Memory B cell (primary cell): ENCODE results near the gene SMPX.
A peak's percentile ranks its signal among the peaks of the same experiment; 100 is the strongest.

Experiments used
- ATAC-seq: fragments of 150-1000 bp; cut with Tn5 transposase; 2 replicates; pipeline ENCODE4 v1.10.0; 2021; ENCODE audit warnings: low read depth, mild to moderate bottlenecking, moderate library complexity
- DNase-seq, 2 donors: peaks; one replicate each; pipeline ENCODE4 v3.0.0; 2022; ENCODE audit warnings: low spot score in 2 of 2
- H3K27ac Mint-ChIP-seq: one replicate; pipeline ENCODE4 v1.8.0; 2022; ENCODE audit warnings: mild to moderate bottlenecking, moderate library complexity, mixed read lengths
- H3K27me3 Mint-ChIP-seq: one replicate; pipeline ENCODE4 v1.8.0; 2022; ENCODE audit warnings: mixed read lengths
- H3K36me3 Mint-ChIP-seq: one replicate; pipeline ENCODE4 v1.8.0; 2022; ENCODE audit warnings: mild to moderate bottlenecking, mixed read lengths
- H3K4me1 Mint-ChIP-seq: one replicate; pipeline ENCODE4 v1.8.0; 2022; ENCODE audit warnings: mixed read lengths
- H3K4me3 Mint-ChIP-seq: one replicate; pipeline ENCODE4 v1.8.0; 2022; ENCODE audit warnings: mild to moderate bottlenecking, moderate library complexity, mixed read lengths
- H3K9me3 Mint-ChIP-seq: one replicate; pipeline ENCODE4 v1.8.0; 2022; ENCODE audit warnings: mixed read lengths

The SMPX gene

DNA sequence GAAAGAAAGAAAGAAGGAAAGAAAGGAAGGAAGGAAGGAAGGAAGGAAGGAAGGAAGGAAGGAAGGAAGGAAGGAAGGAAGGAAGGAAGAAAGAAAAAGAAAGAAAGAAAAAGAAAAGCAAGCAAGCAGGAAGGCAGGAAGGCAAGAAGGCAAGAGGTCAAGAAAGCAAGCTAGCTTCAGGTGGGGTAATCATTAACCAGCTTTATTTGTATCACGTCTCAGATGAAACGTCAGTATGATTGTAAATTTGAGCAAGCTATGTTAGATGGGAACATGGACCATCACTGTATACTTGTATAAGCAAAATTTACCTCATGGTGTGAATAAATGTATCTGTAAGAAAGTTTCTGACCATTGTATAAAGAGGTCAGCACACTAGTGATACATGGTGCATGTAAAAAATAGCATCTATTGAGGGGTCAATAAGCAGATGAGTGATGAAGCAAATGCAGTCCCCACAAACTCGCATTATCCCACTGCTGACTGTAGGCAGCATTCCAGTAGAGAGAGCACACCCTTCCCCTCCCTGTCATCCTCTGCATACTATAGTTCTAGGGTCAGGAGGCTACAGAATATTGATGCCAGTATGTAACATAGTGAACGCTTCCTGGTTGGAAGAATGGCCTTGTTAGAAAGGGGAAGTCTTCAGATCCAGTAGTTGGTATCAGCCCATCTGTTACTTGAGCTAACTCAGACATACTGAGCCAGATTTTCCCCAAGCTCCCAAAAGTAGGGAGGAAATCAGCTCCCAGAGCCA is 83.3 kb downstream of the SMPX start:
- Mint-ChIP-seq H3K27me3 (peaks cover 4% of the 10 kb centered on the region), H3K27ac (no peak overlapping the region), H3K36me3 (no peaks in the 10 kb centered on the region), H3K4me3 (no peak overlapping the region), H3K4me1 (peaks cover 5% of the 10 kb centered on the region), H3K9me3 (peaks cover 2% of the 10 kb centered on the region)
- DNase-seq (no peak), ATAC-seq (no peak)

GRCh38 chrX:21666679-21667078 is 91.2 kb downstream of the SMPX start:
- Mint-ChIP-seq H3K27ac (no peak overlapping the region), H3K4me1 (no peaks in the 10 kb centered on the region), H3K4me3 (no peak overlapping the region), H3K36me3 (no peaks in the 10 kb centered on the region), H3K9me3 (no peaks in the 10 kb centered on the region), H3K27me3 (peaks cover 5% of the 10 kb centered on the region)
- no peak for ATAC-seq
- no peak for DNase-seq

DNA sequence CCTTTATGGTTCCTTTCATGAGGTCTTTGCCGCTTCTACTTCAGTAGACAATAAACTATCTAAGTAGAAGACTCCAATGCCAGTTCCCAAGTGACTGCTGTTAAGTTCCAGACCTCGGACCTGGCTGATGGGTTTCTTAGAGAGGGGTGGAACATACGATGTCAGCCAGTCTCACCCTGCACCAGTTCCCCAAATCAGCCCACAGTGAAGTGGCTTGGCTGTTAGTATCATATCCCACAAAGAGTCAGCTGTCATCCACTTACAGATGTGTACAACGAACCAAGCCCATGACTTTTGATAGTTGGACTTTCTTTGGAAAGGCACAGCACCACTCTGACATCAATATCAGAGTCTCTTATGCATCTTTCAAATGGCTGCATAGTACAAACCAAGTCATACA is 91.7 kb downstream of the SMPX start:
- Mint-ChIP-seq H3K4me3 (no peak overlapping the region), H3K9me3 (no peaks in the 10 kb centered on the region), H3K36me3 (no peaks in the 10 kb centered on the region), H3K27me3 (peaks cover 5% of the 10 kb centered on the region), H3K27ac (no peak overlapping the region), H3K4me1 (no peaks in the 10 kb centered on the region)
- ATAC-seq (no peak), DNase-seq (no peak)

DNA sequence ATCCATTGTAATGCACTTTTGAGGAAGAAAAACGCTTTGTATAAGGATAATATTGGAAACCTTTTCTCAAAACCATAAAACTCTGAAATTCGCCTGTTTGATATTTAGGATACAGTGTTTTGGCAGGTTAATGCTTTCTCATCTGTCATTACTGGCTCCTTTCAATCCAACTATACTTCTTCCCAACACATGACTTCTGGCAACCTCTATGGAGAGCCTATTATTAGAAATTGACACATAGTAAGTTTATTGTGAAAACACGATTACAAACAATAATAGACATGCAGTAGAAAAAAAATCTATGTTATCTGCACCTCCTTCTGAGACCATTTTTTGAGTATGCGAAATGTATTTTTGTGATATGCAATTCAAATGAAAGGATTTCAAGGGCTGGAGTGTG is 95.2 kb downstream of the SMPX start:
- Mint-ChIP-seq H3K4me3 (no peak overlapping the region), H3K9me3 (no peaks in the 10 kb centered on the region), H3K27ac (no peak overlapping the region), H3K4me1 (no peaks in the 10 kb centered on the region), H3K36me3 (no peaks in the 10 kb centered on the region), H3K27me3 (peaks cover 5% of the 10 kb centered on the region)
- ATAC-seq (no peak), DNase-seq (no peak)

GRCh38 chrX:21661316-21661715 is 96.6 kb downstream of the SMPX start:
- H3K4me3 Mint-ChIP-seq = no peak overlapping the region
- peaks cover 7% of the 10 kb centered on the region for H3K27me3 Mint-ChIP-seq
- no peak overlapping the region for H3K27ac Mint-ChIP-seq
- H3K36me3 Mint-ChIP-seq = no peaks in the 10 kb centered on the region
- no peak for DNase-seq
- no peak for ATAC-seq
- H3K4me1 Mint-ChIP-seq = peaks cover 2% of the 10 kb centered on the region
- H3K9me3 Mint-ChIP-seq = no peaks in the 10 kb centered on the region

DNA sequence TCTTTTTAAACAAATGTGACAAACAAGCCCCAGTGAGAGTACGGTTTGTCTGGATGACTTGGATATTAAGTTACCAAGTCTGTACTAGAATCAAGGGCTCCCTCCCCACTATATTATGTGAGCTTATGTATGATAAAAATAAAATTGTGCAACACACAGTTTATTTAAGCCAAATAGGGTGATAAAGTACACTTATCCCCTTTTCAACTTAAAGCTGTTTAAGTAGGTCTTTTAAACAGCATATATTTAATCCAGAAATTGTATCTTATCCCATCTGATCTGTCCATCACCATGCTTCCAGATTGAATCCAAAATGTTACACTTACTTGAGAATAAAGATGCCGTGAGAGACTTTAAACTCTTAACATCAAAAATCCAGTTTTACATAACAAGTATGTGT is 97.8 kb downstream of the SMPX start:
- Mint-ChIP-seq H3K27me3 (peaks cover 6% of the 10 kb centered on the region), H3K4me3 (no peak overlapping the region), H3K27ac (no peak overlapping the region), H3K9me3 (no peaks in the 10 kb centered on the region), H3K4me1 (peaks cover 2% of the 10 kb centered on the region), H3K36me3 (no peaks in the 10 kb centered on the region)
- DNase-seq = no peak
- no peak for ATAC-seq

DNA sequence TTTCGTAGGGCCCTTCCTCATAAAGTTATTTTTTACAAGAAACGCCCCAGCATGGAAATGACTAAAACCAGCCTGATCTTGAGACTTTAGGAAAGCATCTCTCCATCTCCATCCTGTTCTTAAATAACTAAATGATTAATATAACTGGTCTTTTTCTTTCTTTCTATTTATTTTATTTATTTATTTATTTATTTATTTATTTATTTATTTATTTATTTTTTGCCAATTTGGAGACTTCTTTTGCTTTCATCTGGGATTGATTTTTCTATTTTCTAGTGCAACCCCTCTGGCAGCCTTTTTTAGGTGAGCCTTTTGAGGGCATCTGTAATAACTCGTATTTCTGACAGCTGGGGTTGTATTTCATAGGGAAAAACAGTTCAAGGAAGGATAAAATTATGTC is 98.6 kb downstream of the SMPX start:
- H3K4me1 Mint-ChIP-seq = peaks cover 2% of the 10 kb centered on the region
- H3K9me3 Mint-ChIP-seq = no peaks in the 10 kb centered on the region
- H3K36me3 Mint-ChIP-seq = no peaks in the 10 kb centered on the region
- H3K27me3 Mint-ChIP-seq = peaks cover 4% of the 10 kb centered on the region
- H3K27ac Mint-ChIP-seq = no peak overlapping the region
- no peak for DNase-seq
- ATAC-seq = no peak
- peak overlapping the region; percentile 44 for H3K4me3 Mint-ChIP-seq

DNA sequence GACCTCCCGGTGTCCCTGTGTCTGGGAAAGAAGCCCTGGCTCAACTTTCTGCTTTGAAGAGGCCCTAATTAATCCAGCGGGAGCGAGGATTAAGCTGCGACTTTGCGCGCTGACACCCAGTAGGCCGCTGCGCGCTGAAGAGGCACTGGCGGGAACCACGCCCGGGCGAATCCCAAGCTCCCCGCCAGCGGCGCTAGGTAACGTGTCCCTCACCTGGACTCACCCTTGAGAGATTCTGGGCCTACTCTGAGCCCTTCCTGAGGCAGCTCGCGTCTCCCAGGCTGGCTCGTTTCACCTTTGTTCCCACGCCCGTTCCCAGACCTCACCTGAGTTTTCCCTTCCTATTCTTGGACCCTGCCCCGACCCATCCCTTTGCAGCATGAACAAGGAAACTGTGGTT is 99.2 kb downstream of the SMPX start:
- H3K36me3 Mint-ChIP-seq = no peaks in the 10 kb centered on the region
- DNase-seq (no peak), ATAC-seq (no peak)
- peak overlapping the region; percentile 44 for H3K4me3 Mint-ChIP-seq
- H3K27ac Mint-ChIP-seq = no peak overlapping the region
- peaks cover 2% of the 10 kb centered on the region for H3K4me1 Mint-ChIP-seq
- peaks cover 4% of the 10 kb centered on the region for H3K27me3 Mint-ChIP-seq
- no peaks in the 10 kb centered on the region for H3K9me3 Mint-ChIP-seq

DNA sequence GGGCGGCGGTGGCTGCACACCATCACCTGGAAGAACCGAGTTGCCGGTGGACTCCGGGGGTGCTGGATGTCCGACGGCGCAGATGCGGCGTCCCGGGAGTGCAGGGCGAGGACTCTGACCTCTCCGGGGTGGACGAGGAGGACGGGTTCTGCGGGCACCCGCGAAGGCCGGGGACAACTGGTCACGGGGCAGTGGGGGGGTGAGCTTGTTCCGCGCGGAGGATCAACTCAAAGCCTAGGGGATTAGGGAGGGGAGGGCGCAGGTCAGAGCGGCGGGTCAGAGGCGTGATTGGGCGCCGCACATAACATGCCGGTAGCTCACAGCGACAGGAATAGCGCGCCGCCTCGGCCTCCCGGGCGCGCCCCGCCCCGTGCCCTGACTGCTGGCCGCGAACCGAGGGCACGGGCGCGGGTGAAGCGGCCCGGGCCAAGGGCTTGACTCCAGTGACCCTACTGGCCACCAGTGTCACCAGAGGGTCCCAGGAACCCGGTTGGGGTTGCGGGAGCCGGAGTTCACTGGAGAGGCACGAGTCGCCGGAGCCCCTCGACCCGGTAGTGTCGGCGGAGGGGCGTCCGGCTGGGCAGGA is 99.7 kb downstream of the SMPX start, which contains the start of gene KLHL34:
TSS of gene KLHL34 (minus strand) at position 179 of the 586 bp plus-strand sequence. CDS start 542 bp downstream, outside the sequence.
- Mint-ChIP-seq H3K4me1 (peaks cover 2% of the 10 kb centered on the region), H3K4me3 (peak within 1 kb of the TSS; percentile 79), H3K9me3 (no peaks in the 10 kb centered on the region), H3K27me3 (peaks cover 4% of the 10 kb centered on the region), H3K36me3 (no peaks in the 10 kb centered on the region), H3K27ac (no peak within 1 kb of the TSS)
- peak; percentile 39 for ATAC-seq
- DNase-seq = no peak

DNA sequence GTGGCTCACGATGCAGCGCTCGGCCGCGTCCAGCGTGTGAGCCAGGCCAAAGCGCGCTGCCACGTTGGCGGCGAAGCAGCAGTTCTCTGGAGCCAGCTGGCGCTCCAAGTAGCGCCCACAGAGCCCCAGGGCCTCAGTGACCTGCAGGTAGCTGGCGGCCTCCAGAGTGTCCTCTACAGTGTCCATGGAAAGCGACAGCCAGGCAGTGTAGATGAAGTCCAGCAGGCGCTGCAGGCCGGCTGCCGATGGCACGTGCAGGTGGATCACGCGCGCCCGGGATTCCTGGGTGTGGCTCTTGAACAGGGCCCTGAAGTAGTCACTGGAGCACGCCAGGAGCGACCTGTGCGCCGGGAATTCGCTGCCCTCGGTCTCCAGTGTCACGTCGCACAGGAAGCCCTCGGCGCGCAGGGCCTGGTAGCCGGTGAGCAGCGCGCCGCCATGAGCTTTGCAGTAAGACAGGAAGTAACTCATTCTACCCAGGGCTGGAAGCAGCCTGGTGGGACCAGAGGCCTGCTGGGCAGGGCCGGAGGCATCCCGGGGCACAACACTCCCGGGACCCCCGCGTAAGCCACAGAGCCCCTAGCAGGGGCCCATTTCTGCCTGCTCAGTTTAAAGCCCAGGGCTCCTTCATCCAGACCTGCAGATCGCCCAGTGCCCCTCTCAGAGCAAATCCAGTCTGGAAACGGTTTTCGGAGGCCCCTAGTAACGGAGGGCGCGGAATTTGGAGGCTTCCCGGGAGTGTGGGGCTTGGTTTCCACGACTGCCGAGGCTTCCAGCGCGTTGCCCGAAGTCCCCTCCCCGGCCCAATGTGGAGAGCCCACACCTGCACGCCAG is 100.4 kb downstream of the SMPX start:
- ATAC-seq = peak; percentile 32
- Mint-ChIP-seq H3K27ac (no peak overlapping the region), H3K27me3 (peaks cover 4% of the 10 kb centered on the region), H3K9me3 (no peaks in the 10 kb centered on the region), H3K36me3 (no peaks in the 10 kb centered on the region), H3K4me3 (peak overlapping the region; percentile 79), H3K4me1 (peaks cover 2% of the 10 kb centered on the region)
- DNase-seq = no peak

GRCh38 chrX:21656587-21657317 is 101.2 kb downstream of the SMPX start:
- Mint-ChIP-seq H3K36me3 (no peaks in the 10 kb centered on the region), H3K4me3 (peak overlapping the region; percentile 64), H3K9me3 (no peaks in the 10 kb centered on the region), H3K4me1 (peaks cover 2% of the 10 kb centered on the region), H3K27ac (no peak overlapping the region), H3K27me3 (peaks cover 2% of the 10 kb centered on the region)
- DNase-seq = no peak
- peak; percentile 47 for ATAC-seq
